IMR-90 (cell line): Measurements from ENCODE around the gene PKHD1.

ENCODE experiments used
- CTCF ChIP-seq: conservative IDR thresholded peaks from 2 replicates; pipeline ENCODE4 v1.5.1; 2012; ENCODE audit warnings: mild to moderate bottlenecking, low read depth, low read length, improper control_type of control experiment
- MAFK ChIP-seq: IDR thresholded peaks from 2 replicates; pipeline ENCODE4 v1.6.1; 2012; ENCODE audit warnings: low read depth, low read length, improper control_type of control experiment

- TF ChIP-seq CTCF: no peak
- TF ChIP-seq MAFK: no peak
Measured at GRCh38 chr6:51932956-51933355, 154.5 kb downstream of the PKHD1 start.
